ENCODE measurements around the gene ZNF140.

DNA sequence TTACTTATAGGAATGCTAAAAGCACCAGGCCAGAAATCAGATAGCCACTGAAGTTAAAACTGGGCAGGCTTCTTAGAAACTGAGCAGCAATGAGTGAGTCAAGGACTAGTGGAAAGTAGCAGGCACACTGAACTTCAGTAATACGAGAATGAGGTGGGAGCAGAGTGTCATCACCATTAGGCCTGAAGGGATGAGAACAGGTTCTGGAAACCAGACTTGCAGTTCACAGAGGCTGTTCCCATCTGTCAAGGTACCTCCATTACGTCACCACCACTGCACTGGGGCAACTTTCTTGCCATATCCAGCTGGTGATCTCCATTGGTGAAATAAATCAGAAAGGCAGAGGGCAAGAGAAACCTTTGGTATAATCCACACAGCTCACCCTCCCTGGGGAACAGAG lies 65.3 kb downstream of the ZNF140 start:
- TF ChIP-seq, protein P1, sequence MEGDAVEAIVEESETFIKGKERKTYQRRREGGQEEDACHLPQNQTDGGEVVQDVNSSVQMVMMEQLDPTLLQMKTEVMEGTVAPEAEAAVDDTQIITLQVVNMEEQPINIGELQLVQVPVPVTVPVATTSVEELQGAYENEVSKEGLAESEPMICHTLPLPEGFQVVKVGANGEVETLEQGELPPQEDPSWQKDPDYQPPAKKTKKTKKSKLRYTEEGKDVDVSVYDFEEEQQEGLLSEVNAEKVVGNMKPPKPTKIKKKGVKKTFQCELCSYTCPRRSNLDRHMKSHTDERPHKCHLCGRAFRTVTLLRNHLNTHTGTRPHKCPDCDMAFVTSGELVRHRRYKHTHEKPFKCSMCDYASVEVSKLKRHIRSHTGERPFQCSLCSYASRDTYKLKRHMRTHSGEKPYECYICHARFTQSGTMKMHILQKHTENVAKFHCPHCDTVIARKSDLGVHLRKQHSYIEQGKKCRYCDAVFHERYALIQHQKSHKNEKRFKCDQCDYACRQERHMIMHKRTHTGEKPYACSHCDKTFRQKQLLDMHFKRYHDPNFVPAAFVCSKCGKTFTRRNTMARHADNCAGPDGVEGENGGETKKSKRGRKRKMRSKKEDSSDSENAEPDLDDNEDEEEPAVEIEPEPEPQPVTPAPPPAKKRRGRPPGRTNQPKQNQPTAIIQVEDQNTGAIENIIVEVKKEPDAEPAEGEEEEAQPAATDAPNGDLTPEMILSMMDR (IDR thresholded peaks at IDR 0.05): no peak
- no peak for TF ChIP-seq POLR2A (IDR thresholded peaks at IDR 0.05)
